ENCODE results near the gene KIAA0232. TPM values are rescaled to one million over a fixed set of nuclear protein-coding genes. Genes with fewer than 3 reads are reported as not detected.

The KIAA0232 gene
- total and polyA plus RNA-seq, 12 donors = 7.3 to 45.2 (median 27.4) TPM

GRCh38 chr4:6900956-6901355 lies 118.4 kb downstream of the KIAA0232 start:
- Histone ChIP-seq H3K4me1 (replicated peaks in 1 of 2) (no peaks in the 10 kb centered on the region), H3K36me3 (replicated peaks in 1 of 2) (no peaks in the 10 kb centered on the region), H3K27me3 (no peaks in the 10 kb centered on the region), H3K9me3 (replicated peaks in 1 of 3) (no peaks in the 10 kb centered on the region), H3K4me3 (no peak overlapping the region), H3K27ac (no peak overlapping the region)
- TF ChIP-seq POLR2A (IDR thresholded peaks at IDR 0.05) = no peak
- TF ChIP-seq CTCF (IDR thresholded peaks at IDR 0.05) = no peak
- peak in 2 of 7 donors; percentile 5 to 16 for DNase-seq
- WGBS, 4 donors = 79 to 91% (median 88%) methylated on average over 4 to 12 of the region's 12 CpGs
- intact Hi-C loops (cut with DNase I) = loop anchor here (10.0 kb wide), 1 partner anchor 174 kb away; no protein-coding TSS in a partner anchor

- TF ChIP-seq CTCF (IDR thresholded peaks at IDR 0.05) (no peak), POLR2A (IDR thresholded peaks at IDR 0.05) (no peak)
- Histone ChIP-seq H3K36me3 (replicated peaks in 1 of 2) (no peaks in the 10 kb centered on the region), H3K27me3 (no peaks in the 10 kb centered on the region), H3K4me3 (no peak overlapping the region), H3K9me3 (replicated peaks in 1 of 3) (no peaks in the 10 kb centered on the region), H3K27ac (no peak overlapping the region), H3K4me1 (replicated peaks in 1 of 2) (no peaks in the 10 kb centered on the region)
- peak in 2 of 7 donors; percentile 10 to 18 for DNase-seq
- intact Hi-C loops (cut with DNase I) = loop anchor here (10.0 kb wide), 1 partner anchor 173 kb away; no protein-coding TSS in a partner anchor
- WGBS, 4 donors = 78 to 80% (median 79%) methylated on average over 20 to 24 of the region's 24 CpGs
Measured at GRCh38 chr4:6901669-6902317, 119.3 kb downstream of the KIAA0232 start.

- TF ChIP-seq POLR2A (IDR thresholded peaks at IDR 0.05) (no peak), CTCF (IDR thresholded peaks at IDR 0.05) (no peak)
- H3K9me3 ChIP-seq (replicated peaks in 1 of 3) = no peaks in the 10 kb centered on the region
Measured at GRCh38 chr4:6902318-6903042, 120.0 kb downstream of the KIAA0232 start.

More at GRCh38 chr4:6902318-6903042, 120.0 kb downstream of the KIAA0232 start:
- Histone ChIP-seq H3K4me1 (replicated peaks in 1 of 2) (no peaks in the 10 kb centered on the region), H3K27ac (no peak overlapping the region), H3K36me3 (replicated peaks in 1 of 2) (no peaks in the 10 kb centered on the region), H3K27me3 (no peaks in the 10 kb centered on the region), H3K4me3 (no peak overlapping the region)
- intact Hi-C loops (cut with DNase I) = loop anchor here (10.0 kb wide), 1 partner anchor 172 kb away; no protein-coding TSS in a partner anchor
- WGBS, 4 donors = 78 to 84% (median 83%) methylated on average over 26 to 27 of the region's 27 CpGs
- peak in 2 of 7 donors; percentile 12 to 18 for DNase-seq
